Omental fat pad (tissue), 4 donors: Measurements from ENCODE around the gene CTCFL. TPM values are rescaled to one million over a fixed set of nuclear protein-coding genes. Genes with fewer than 3 reads are reported as not detected.

Source experiments
- ATAC-seq: fragments of 150-250 bp; one replicate; pipeline ENCODE4 v1.9.1; 2016; ENCODE audit warnings: mild to moderate bottlenecking, moderate library complexity; ENCODE audit not compliant: low FRiP score
- DNase-seq: peaks from one replicate; pipeline ENCODE4 v3.0.0-alpha.2; 2019; ENCODE audit warnings: low spot score
- total RNA-seq, 4 donors: library from RNA; depleted of rRNA; stranded (reverse); fragments of >200 nt; gene quantifications; one replicate each; pipeline ENCODE4 v1.1.0, GENCODE V29; 2016
- TF ChIP-seq, protein P1 (sequence below), 3 donors: fragments of 450-650 bp; IDR thresholded peaks; one replicate each; pipeline ENCODE4 v1.5.1; 2016 to 2017; ENCODE audit warnings: antibody characterized with exemption in 3 of 3, mild to moderate bottlenecking in 3 of 3, moderate library complexity in 2 of 3

The CTCFL gene
- total RNA-seq, 4 donors from 2014 or later, result not detected

GRCh38 chr20:57553376-57554018, 28.6 kb upstream of the CTCFL start:
- ATAC-seq, result no peak
- no peak for DNase-seq
- TF ChIP-seq, protein P1, sequence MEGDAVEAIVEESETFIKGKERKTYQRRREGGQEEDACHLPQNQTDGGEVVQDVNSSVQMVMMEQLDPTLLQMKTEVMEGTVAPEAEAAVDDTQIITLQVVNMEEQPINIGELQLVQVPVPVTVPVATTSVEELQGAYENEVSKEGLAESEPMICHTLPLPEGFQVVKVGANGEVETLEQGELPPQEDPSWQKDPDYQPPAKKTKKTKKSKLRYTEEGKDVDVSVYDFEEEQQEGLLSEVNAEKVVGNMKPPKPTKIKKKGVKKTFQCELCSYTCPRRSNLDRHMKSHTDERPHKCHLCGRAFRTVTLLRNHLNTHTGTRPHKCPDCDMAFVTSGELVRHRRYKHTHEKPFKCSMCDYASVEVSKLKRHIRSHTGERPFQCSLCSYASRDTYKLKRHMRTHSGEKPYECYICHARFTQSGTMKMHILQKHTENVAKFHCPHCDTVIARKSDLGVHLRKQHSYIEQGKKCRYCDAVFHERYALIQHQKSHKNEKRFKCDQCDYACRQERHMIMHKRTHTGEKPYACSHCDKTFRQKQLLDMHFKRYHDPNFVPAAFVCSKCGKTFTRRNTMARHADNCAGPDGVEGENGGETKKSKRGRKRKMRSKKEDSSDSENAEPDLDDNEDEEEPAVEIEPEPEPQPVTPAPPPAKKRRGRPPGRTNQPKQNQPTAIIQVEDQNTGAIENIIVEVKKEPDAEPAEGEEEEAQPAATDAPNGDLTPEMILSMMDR (IDR thresholded peaks at IDR 0.05), result no peak

- TF ChIP-seq, protein P1 (IDR thresholded peaks at IDR 0.05), result no peak
- DNase-seq (no peak), ATAC-seq (no peak)
Measured at GRCh38 chr20:57552471-57552870, 27.5 kb upstream of the CTCFL start.

DNA sequence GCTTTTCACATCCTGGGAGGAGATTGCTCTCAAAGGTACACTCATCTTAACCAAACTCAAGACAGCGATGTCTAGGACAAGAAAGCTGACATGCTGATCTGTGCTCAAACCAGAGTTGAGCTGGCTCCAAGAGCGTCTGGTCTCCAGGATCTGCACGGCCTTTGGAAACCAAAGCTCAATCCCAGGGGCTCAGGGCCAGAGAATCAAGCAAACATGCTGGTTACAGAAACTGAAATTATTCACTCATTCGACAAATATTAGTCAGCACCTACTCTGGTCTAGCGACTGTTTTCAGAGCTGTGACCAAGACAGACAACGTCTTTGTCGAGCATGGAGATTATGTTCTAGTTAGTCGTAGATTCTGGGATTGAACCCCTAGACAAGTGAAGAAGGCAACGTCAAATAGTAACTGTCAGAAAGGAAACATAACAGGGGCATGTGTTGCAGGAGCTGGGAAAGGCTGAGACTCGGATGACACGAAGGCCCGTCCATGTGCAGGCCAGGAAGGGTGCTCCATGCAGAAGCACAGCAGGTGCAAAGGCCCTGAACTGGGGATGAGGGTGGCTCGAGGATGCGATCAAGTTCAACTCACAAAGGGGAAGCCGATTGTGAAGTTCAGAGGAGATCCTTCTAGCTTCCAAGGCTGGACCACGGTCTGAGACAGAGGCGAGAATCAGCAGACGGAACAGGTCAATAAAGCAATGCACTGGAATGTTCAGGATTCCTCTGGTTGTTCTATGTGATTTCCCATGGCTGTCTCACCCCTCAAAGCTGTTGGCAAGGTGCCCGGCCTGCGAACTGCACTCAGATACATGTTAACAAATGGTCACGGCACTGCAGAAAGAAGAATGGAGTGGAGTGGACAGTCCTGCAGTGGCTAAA, 23.5 kb upstream of the CTCFL start:
- TF ChIP-seq, protein P1 (IDR thresholded peaks at IDR 0.05), result no peak
- ATAC-seq (no peak), DNase-seq (no peak)

- ATAC-seq (peak; percentile 80), DNase-seq (no peak)
- TF ChIP-seq, protein P1 (IDR thresholded peaks at IDR 0.05), result no peak
Measured at GRCh38 chr20:57546956-57547649, 22.2 kb upstream of the CTCFL start.

GRCh38 chr20:57545927-57546662, 21.2 kb upstream of the CTCFL start:
- ATAC-seq (no peak), DNase-seq (no peak)
- TF ChIP-seq, protein P1 (IDR thresholded peaks at IDR 0.05), result no peak

GRCh38 chr20:57544838-57545564, 20.1 kb upstream of the CTCFL start:
- ATAC-seq (peak; percentile 61), DNase-seq (no peak)
- TF ChIP-seq, protein P1 (IDR thresholded peaks at IDR 0.05), result no peak
